ENCODE measurements around the gene ADM2.
A peak's percentile ranks its signal among the peaks of the same experiment; 100 is the strongest.

GRCh38 chr22:50473855-50474671 lies 7.3 kb upstream of the ADM2 start:
- TF ChIP-seq CTCF (IDR thresholded peaks at IDR 0.05), result no peak
- no peak for TF ChIP-seq IRF2 (CRISPR knock-in tag; IDR thresholded peaks at IDR 0.05; ENCODE audit: borderline replicate concordance, low read depth)
- TF ChIP-seq JAZF1 (CRISPR knock-in tag; IDR thresholded peaks at IDR 0.05), result no peak
- no peak for TF ChIP-seq KAT7 (CRISPR knock-in tag; IDR thresholded peaks at IDR 0.05; ENCODE audit: borderline replicate concordance)
- no peak for TF ChIP-seq E2F5 (CRISPR knock-in tag; IDR thresholded peaks at IDR 0.05)
- TF ChIP-seq NR3C1 (CRISPR knock-in tag; conservative IDR thresholded peaks at IDR 0.05; ENCODE audit: low read depth), result no peak
- no peak for TF ChIP-seq TEAD4 (CRISPR knock-in tag; IDR thresholded peaks at IDR 0.05)
- no peak for TF ChIP-seq ZNF281 (CRISPR knock-in tag; IDR thresholded peaks at IDR 0.05)
- TF ChIP-seq NFE2L1 (CRISPR knock-in tag; IDR thresholded peaks at IDR 0.05), result no peak
- 0 out of 2 replicates have a peak, but pooled peaks have one; percentile 19 for TF ChIP-seq FOXK1 (CRISPR knock-in tag; IDR thresholded peaks at IDR 0.05)
- TF ChIP-seq GABPB1 (CRISPR knock-in tag; IDR thresholded peaks at IDR 0.05), result no peak
- no peak for TF ChIP-seq MLX (CRISPR knock-in tag; IDR thresholded peaks at IDR 0.05)
